Measurements from ENCODE around the gene LINGO3. TPM values are rescaled to one million over a fixed set of nuclear protein-coding genes. Genes with fewer than 3 reads are reported as not detected.
A peak's percentile ranks its signal among the peaks of the same experiment; 100 is the strongest.

The LINGO3 gene
- total RNA-seq, 4 donors from 2014 or later: not detected

GRCh38 chr19:2275588-2276428, 32.1 kb downstream of the LINGO3 start:
- intact Hi-C loops (cut with DNase I; ENCODE audit: low total_unique reads): loop anchor here (10.0 kb wide), 1 partner anchor 121 kb away; the partner anchor contains the start of gene AP3D1
- peak in 1 of 2 donors; percentile 61 for DNase-seq
- peaks cover 3 to 15% of the 10 kb centered on the region in 2 donors for H3K4me1 ChIP-seq

GRCh38 chr19:2274931-2275535, 32.9 kb downstream of the LINGO3 start:
- Histone ChIP-seq H3K4me3 (no peak overlapping the region), H3K4me1 (peaks cover 3 to 15% of the 10 kb centered on the region in 2 donors), H3K9me3 (no peaks in the 10 kb centered on the region), H3K27me3 (no peaks in the 10 kb centered on the region), H3K36me3 (no peaks in the 10 kb centered on the region), H3K27ac (peak overlapping the region; percentile 3 to 11)
- intact Hi-C loops (cut with DNase I; ENCODE audit: low total_unique reads): loop anchor here (5.0 to 10.0 kb wide), 2 partner anchors 38 to 120 kb away; partner anchors contain the start of genes AP3D1, PLEKHJ1 and SF3A2
- peak; percentile 36 to 69 (median 54) for TF ChIP-seq CTCF (IDR thresholded peaks at IDR 0.05)
- no peak for TF ChIP-seq POLR2A (IDR thresholded peaks at IDR 0.05)
- peak in 1 of 2 donors; percentile 67 for DNase-seq

More at GRCh38 chr19:2275588-2276428, 32.1 kb downstream of the LINGO3 start:
- Histone ChIP-seq H3K36me3 (no peaks in the 10 kb centered on the region), H3K27me3 (no peaks in the 10 kb centered on the region), H3K27ac (peak overlapping the region in 1 of 2 donors; percentile 3), H3K4me3 (peak overlapping the region in 1 of 2 donors; percentile 8), H3K9me3 (no peaks in the 10 kb centered on the region)
- no peak for TF ChIP-seq CTCF (IDR thresholded peaks at IDR 0.05)
- TF ChIP-seq POLR2A (IDR thresholded peaks at IDR 0.05): no peak

- no peaks in the 10 kb centered on the region for H3K36me3 ChIP-seq
- no peaks in the 10 kb centered on the region for H3K27me3 ChIP-seq
- H3K27ac ChIP-seq: peak overlapping the region; percentile 98 to 100
- no peak for DNase-seq
- H3K4me1 ChIP-seq: peaks cover 3 to 15% of the 10 kb centered on the region in 2 donors
- intact Hi-C loops (cut with DNase I; ENCODE audit: low total_unique reads): loop anchor here (5.0 to 10.0 kb wide), 2 partner anchors 37 to 119 kb away; partner anchors contain the start of genes AP3D1, PLEKHJ1 and SF3A2
- no peak overlapping the region for H3K4me3 ChIP-seq
- TF ChIP-seq POLR2A (IDR thresholded peaks at IDR 0.05) (no peak), CTCF (IDR thresholded peaks at IDR 0.05) (no peak)
- no peaks in the 10 kb centered on the region for H3K9me3 ChIP-seq
Measured at GRCh38 chr19:2274185-2274711, 33.7 kb downstream of the LINGO3 start.

- Histone ChIP-seq H3K27me3 (no peaks in the 10 kb centered on the region), H3K9me3 (no peaks in the 10 kb centered on the region), H3K4me1 (peaks cover 3 to 15% of the 10 kb centered on the region in 2 donors), H3K4me3 (no peak overlapping the region), H3K36me3 (no peaks in the 10 kb centered on the region), H3K27ac (peak overlapping the region; percentile 98 to 100)
- TF ChIP-seq CTCF (IDR thresholded peaks at IDR 0.05): peak; percentile 91 to 97 (median 94)
- no peak for TF ChIP-seq POLR2A (IDR thresholded peaks at IDR 0.05)
- intact Hi-C loops (cut with DNase I; ENCODE audit: low total_unique reads): loop anchor here (5.0 to 10.0 kb wide), 2 partner anchors 36 to 119 kb away; partner anchors contain the start of genes AP3D1, PLEKHJ1 and SF3A2
- DNase-seq: peak; percentile 53 to 77
Measured at GRCh38 chr19:2273356-2274184, 34.4 kb downstream of the LINGO3 start.
